ENCODE measurements around the gene GBP5. TPM values are rescaled to one million over a fixed set of nuclear protein-coding genes. Genes with fewer than 3 reads are reported as not detected.

Gene GBP5
- total and polyA plus RNA-seq, 2 of the 13 experiments (the other 11 are each of a cell fraction or from before 2014, with no cell fraction given), result 0.01 TPM; not detected in 1

Other genes with a start within 250 kb of the GBP5 start
- gene GBP3, start 250.0 kb downstream of the GBP5 start, total RNA-seq (2016; rRNA removed; fragmentation: Illumina TruSeq; extraction: Trizol), result 0.32 and 0.46 TPM in 2 replicates
- gene GBP3, start 250.0 kb downstream of the GBP5 start, polyA plus RNA-seq (2011; rRNA removed), result 0.16 and 0.56 TPM in 2 replicates
- 2.3 and 2.6 TPM in 2 replicates for gene GBP1, start 207.7 kb downstream of the GBP5 start, total RNA-seq (2016; rRNA removed; fragmentation: Illumina TruSeq; extraction: Trizol)
- gene GBP1, start 207.7 kb downstream of the GBP5 start, polyA plus RNA-seq (2011; rRNA removed), result 0.31 and 0.62 TPM in 2 replicates
- 5.1 and 6.6 TPM in 2 replicates for gene GBP2, start 146.7 kb downstream of the GBP5 start, total RNA-seq (2016; rRNA removed; fragmentation: Illumina TruSeq; extraction: Trizol)
- gene GBP2, start 146.7 kb downstream of the GBP5 start, polyA plus RNA-seq (2011; rRNA removed), result 6.2 and 7.3 TPM in 2 replicates
- gene GBP7, start 96.9 kb downstream of the GBP5 start, total RNA-seq (2016; rRNA removed; fragmentation: Illumina TruSeq; extraction: Trizol), result not detected in 2 replicates
- not detected in 2 replicates for gene GBP7, start 96.9 kb downstream of the GBP5 start, polyA plus RNA-seq (2011; rRNA removed)
- gene GBP4, start 73.9 kb downstream of the GBP5 start, total RNA-seq (2016; rRNA removed; fragmentation: Illumina TruSeq; extraction: Trizol), result not detected in 2 replicates
- not detected in 2 replicates for gene GBP4, start 73.9 kb downstream of the GBP5 start, polyA plus RNA-seq (2011; rRNA removed)
- not detected in 2 replicates for gene GBP6, start 91.2 kb upstream of the GBP5 start, total RNA-seq (2016; rRNA removed; fragmentation: Illumina TruSeq; extraction: Trizol)
- gene GBP6, start 91.2 kb upstream of the GBP5 start, polyA plus RNA-seq (2011; rRNA removed), result not detected in 2 replicates